Liver (tissue), 9 donors: Measurements from ENCODE around the gene PDCL3. TPM values are rescaled to one million over a fixed set of nuclear protein-coding genes. Genes with fewer than 3 reads are reported as not detected.

Source experiments
- DNase-seq: peaks from one replicate; pipeline ENCODE4 v3.0.0-alpha.2; 2017; ENCODE audit warnings: low spot score
- H3K27ac ChIP-seq, 2 donors: one replicate each; pipeline ENCODE4 v1.7.0; 2013; ENCODE audit warnings: inconsistent platforms in 2 of 2, low read length in 2 of 2, control low read depth in 1 of 2, low read depth in 1 of 2, mild to moderate bottlenecking in 1 of 2
- H3K27me3 ChIP-seq, 4 donors: one replicate each; pipeline versions ENCODE4 v1.6.1 to v1.7.0; 2013; ENCODE audit warnings: low read length in 3 of 4, inconsistent platforms in 1 of 4, mild to moderate bottlenecking in 1 of 4, moderate library complexity in 1 of 4; ENCODE audit not compliant: control insufficient read depth in 4 of 4, insufficient read depth in 4 of 4
- H3K36me3 ChIP-seq, 4 donors: one replicate each; pipeline versions ENCODE4 v1.6.1 to v1.7.0; 2013; ENCODE audit warnings: low read length in 3 of 4, mild to moderate bottlenecking in 3 of 4, low read depth in 1 of 4, moderate library complexity in 1 of 4; ENCODE audit not compliant: control insufficient read depth in 4 of 4, insufficient read depth in 3 of 4
- H3K4me1 ChIP-seq, 4 donors: one replicate each; pipeline versions ENCODE4 v1.6.1 to v1.7.0; 2013; ENCODE audit warnings: low read length in 3 of 4, mild to moderate bottlenecking in 3 of 4, moderate library complexity in 1 of 4; ENCODE audit not compliant: control insufficient read depth in 4 of 4, insufficient read depth in 4 of 4
- H3K4me3 ChIP-seq, 3 donors: one replicate each; pipeline versions ENCODE4 v1.6.1 to v1.7.0; 2013; ENCODE audit warnings: low read length in 3 of 3, control low read depth in 1 of 3, low read depth in 1 of 3, mild to moderate bottlenecking in 1 of 3
- H3K9ac ChIP-seq, 2 donors: one replicate each; pipeline ENCODE4 v1.7.0; 2013; ENCODE audit warnings: low read length in 2 of 2, mild to moderate bottlenecking in 2 of 2, moderate library complexity in 2 of 2, control low read depth in 1 of 2, low read depth in 1 of 2
- H3K9me3 ChIP-seq, 4 donors: one replicate each; pipeline versions ENCODE4 v1.6.1 to v1.7.0; 2013; ENCODE audit warnings: low read length in 3 of 4; ENCODE audit not compliant: control insufficient read depth in 4 of 4
- ATF3 ChIP-seq: IDR thresholded peaks from 2 replicates; pipeline ENCODE4 v1.6.1; 2016; ENCODE audit warnings: antibody characterized with exemption
- CTCF ChIP-seq: fragments of 150-350 bp; IDR thresholded peaks from 2 replicates; pipeline ENCODE4 v1.5.1; 2017; ENCODE audit warnings: improper control_type of control experiment, low read depth, low read length; ENCODE audit not compliant: missing input control
- EGR1 ChIP-seq, 2 donors: IDR thresholded peaks; 2 replicates each; pipeline ENCODE4 v1.6.1; 2016 to 2018; ENCODE audit warnings: antibody characterized with exemption in 2 of 2, low read depth in 2 of 2
- FOXA1 ChIP-seq: IDR thresholded peaks from 2 replicates; pipeline ENCODE4 v1.6.1; 2016; ENCODE audit warnings: antibody characterized with exemption
- FOXA2 ChIP-seq: IDR thresholded peaks from 2 replicates; pipeline ENCODE4 v1.6.1; 2016; ENCODE audit warnings: antibody characterized with exemption
- GABPA ChIP-seq, 2 donors: IDR thresholded peaks in 1 of 2; conservative IDR thresholded peaks in 1 of 2; 2 replicates each; pipeline ENCODE4 v1.6.1; 2016; ENCODE audit warnings: antibody characterized with exemption in 2 of 2, mild to moderate bottlenecking in 1 of 2, moderate library complexity in 1 of 2
- HNF4A ChIP-seq, 2 donors: conservative IDR thresholded peaks; 2 replicates each; pipeline ENCODE4 v1.6.1; 2016; ENCODE audit warnings: antibody characterized with exemption in 2 of 2, mild to moderate bottlenecking in 2 of 2
- HNF4G ChIP-seq: IDR thresholded peaks from 2 replicates; pipeline ENCODE4 v1.6.1; 2016; ENCODE audit warnings: antibody characterized with exemption
- JUND ChIP-seq, 2 donors: IDR thresholded peaks; 2 replicates each; pipeline ENCODE4 v1.6.1; 2016; ENCODE audit warnings: antibody characterized with exemption in 2 of 2
- MAX ChIP-seq: IDR thresholded peaks from 2 replicates; pipeline ENCODE4 v1.6.1; 2016; ENCODE audit warnings: antibody characterized with exemption
- NR2F2 ChIP-seq: IDR thresholded peaks from 2 replicates; pipeline ENCODE4 v1.6.1; 2016; ENCODE audit warnings: antibody characterized with exemption
- RAD21 ChIP-seq, 2 donors: IDR thresholded peaks; 2 replicates each; pipeline ENCODE4 v1.6.1; 2016; ENCODE audit warnings: antibody characterized with exemption in 2 of 2, mild to moderate bottlenecking in 2 of 2
- REST ChIP-seq: IDR thresholded peaks from 2 replicates; pipeline ENCODE4 v1.6.1; 2016; ENCODE audit warnings: antibody characterized with exemption, mild to moderate bottlenecking
- RXRA ChIP-seq, 2 donors: IDR thresholded peaks; 2 replicates each; pipeline ENCODE4 v1.6.1; 2017 to 2018; ENCODE audit warnings: antibody characterized with exemption in 2 of 2, mild to moderate bottlenecking in 1 of 2
- SP1 ChIP-seq: IDR thresholded peaks from 2 replicates; pipeline ENCODE4 v1.6.1; 2018; ENCODE audit warnings: antibody characterized with exemption, mild to moderate bottlenecking
- TAF1 ChIP-seq: conservative IDR thresholded peaks from 2 replicates; pipeline ENCODE4 v1.6.1; 2016; ENCODE audit warnings: antibody characterized with exemption, mild to moderate bottlenecking
- YY1 ChIP-seq: IDR thresholded peaks from 2 replicates; pipeline ENCODE4 v1.6.1; 2016; ENCODE audit warnings: antibody characterized with exemption, mild to moderate bottlenecking
- ZBTB33 ChIP-seq: IDR thresholded peaks from 2 replicates; pipeline ENCODE4 v1.6.1; 2016; ENCODE audit warnings: antibody characterized with exemption
- WGBS: extraction: QIAGEN DNeasy Blood & Tissue Kit; methylation state at CpG from one replicate; pipeline ENCODE4 v1.1.7; 2013; 5-methylcytosine and 5-hydroxymethylcytosine counted together
- polyA plus RNA-seq, 2 donors: library from polyadenylated mRNA; stranded (reverse) in 1 of 2; unstranded in 1 of 2; fragments of 200-250 nt in 1 of 2; fragments of >200 nt in 1 of 2; fragmentation: Nextera tagmentation in 1 of 2; extraction: Ambion mirVana in 1 of 2; gene quantifications; one replicate each; pipeline versions ENCODE4 v1.2.1 to v1.2.3, GENCODE V29; 2013 to 2015
- total RNA-seq, 2 donors: library from RNA; depleted of rRNA; stranded (reverse); fragments of >200 nt; gene quantifications; one replicate each; pipeline ENCODE4 v1.2.3, GENCODE V29; 2014
- donor health status: healthy.
- donor health status: healthy.
- donor health status: healthy.
- donor health status: healthy.
- donor health status: healthy.

The PDCL3 gene
- total and polyA plus RNA-seq, 4 donors = 4.2 to 12.3 (median 7.0) TPM

GRCh38 chr2:100529900-100530299 lies 32.9 kb upstream of the PDCL3 start:
- Histone ChIP-seq H3K9me3 (peaks cover 0 to 3% (median 0%) of the 10 kb centered on the region in 4 donors), H3K9ac (no peak overlapping the region), H3K36me3 (no peaks in the 10 kb centered on the region), H3K4me1 (no peaks in the 10 kb centered on the region), H3K27me3 (no peaks in the 10 kb centered on the region), H3K27ac (no peak overlapping the region), H3K4me3 (no peak overlapping the region)
- WGBS = 75% methylated on average over 6 of the region's 6 CpGs
- DNase-seq = no peak
- TF ChIP-seq FOXA1 (no peak), NR2F2 (no peak), ATF3 (no peak), TAF1 (no peak), EGR1 (IDR thresholded peaks at IDR 0.05; ENCODE audit: low read depth in 2 of 2) (no peak), CTCF (no peak), JUND (IDR thresholded peaks at IDR 0.05) (no peak), RXRA (IDR thresholded peaks at IDR 0.05) (no peak), RAD21 (IDR thresholded peaks at IDR 0.05) (no peak), GABPA (IDR thresholded peaks at IDR 0.05 in 1 of 2, conservative IDR thresholded peaks at IDR 0.05 in 1 of 2) (no peak)

GRCh38 chr2:100535855-100536254 lies 26.9 kb upstream of the PDCL3 start:
- Histone ChIP-seq H3K4me1 (no peaks in the 10 kb centered on the region), H3K36me3 (no peaks in the 10 kb centered on the region), H3K9ac (no peak overlapping the region), H3K4me3 (no peak overlapping the region), H3K27ac (no peak overlapping the region), H3K27me3 (no peaks in the 10 kb centered on the region), H3K9me3 (peaks cover 0 to 3% (median 0%) of the 10 kb centered on the region in 4 donors)
- WGBS = 82% methylated on average over 2 of the region's 2 CpGs
- DNase-seq = no peak
- no peak for TF ChIP-seq GABPA (IDR thresholded peaks at IDR 0.05 in 1 of 2, conservative IDR thresholded peaks at IDR 0.05 in 1 of 2)
- no peak for TF ChIP-seq ATF3
- no peak for TF ChIP-seq YY1
- TF ChIP-seq REST = no peak
- no peak for TF ChIP-seq TAF1
- TF ChIP-seq CTCF = no peak
- TF ChIP-seq NR2F2 = no peak
- no peak for TF ChIP-seq FOXA2
- TF ChIP-seq MAX = no peak
- no peak for TF ChIP-seq SP1
- TF ChIP-seq ZBTB33 = no peak
- no peak for TF ChIP-seq EGR1 (IDR thresholded peaks at IDR 0.05; ENCODE audit: low read depth in 2 of 2)
- TF ChIP-seq RAD21 (IDR thresholded peaks at IDR 0.05) = no peak
- no peak for TF ChIP-seq HNF4A (conservative IDR thresholded peaks at IDR 0.05)
- no peak for TF ChIP-seq FOXA1
- no peak for TF ChIP-seq HNF4G
- no peak for TF ChIP-seq JUND (IDR thresholded peaks at IDR 0.05)
- TF ChIP-seq RXRA (IDR thresholded peaks at IDR 0.05) = no peak
